PC-3 (cell line): ENCODE data around the gene FADS1.

ENCODE experiments used
- CTCF ChIP-seq: fragments of 300-600 bp; sonication (generic); conservative IDR thresholded peaks from 2 replicates; pipeline ENCODE4 v1.5.1; 2017; ENCODE audit warnings: antibody characterized with exemption, low read depth, mild to moderate bottlenecking, low read length
- EZH2phosphoT487 ChIP-seq: fragments of 300-600 bp; sonication (generic); IDR thresholded peaks from 2 replicates; pipeline ENCODE4 v1.6.1; 2018; ENCODE audit warnings: mild to moderate bottlenecking, antibody characterized with exemption, low read length, borderline replicate concordance

GRCh38 chr11:61805146-61805545 is 11.7 kb downstream of the FADS1 start:
- TF ChIP-seq CTCF (no peak), EZH2phosphoT487 (no peak)
